OCI-LY3 (cell line): ENCODE data around the gene ACCSL.

Source experiments
- CTCF ChIP-seq: fragments of 200-600, 300-600 bp; sonication (generic); IDR thresholded peaks from 2 replicates; pipeline ENCODE4 v1.5.1; 2014; ENCODE audit warnings: antibody characterized with exemption, low read length, low read depth
- EZH2phosphoT487 ChIP-seq: fragments of 200-600 bp; shearing (Covaris generic); IDR thresholded peaks from 2 replicates; pipeline ENCODE4 v1.6.1; 2018; ENCODE audit warnings: antibody characterized with exemption, mixed run types, low read depth

- no peak for TF ChIP-seq CTCF
- TF ChIP-seq EZH2phosphoT487 = no peak
These were observed 36.0 kb upstream of the ACCSL start for GRCh38 chr11:44011797-44012196.
